ENCODE results near the gene TRIM32. TPM values are rescaled to one million over a fixed set of nuclear protein-coding genes. Genes with fewer than 3 reads are reported as not detected.

TRIM32 gene, protein sequence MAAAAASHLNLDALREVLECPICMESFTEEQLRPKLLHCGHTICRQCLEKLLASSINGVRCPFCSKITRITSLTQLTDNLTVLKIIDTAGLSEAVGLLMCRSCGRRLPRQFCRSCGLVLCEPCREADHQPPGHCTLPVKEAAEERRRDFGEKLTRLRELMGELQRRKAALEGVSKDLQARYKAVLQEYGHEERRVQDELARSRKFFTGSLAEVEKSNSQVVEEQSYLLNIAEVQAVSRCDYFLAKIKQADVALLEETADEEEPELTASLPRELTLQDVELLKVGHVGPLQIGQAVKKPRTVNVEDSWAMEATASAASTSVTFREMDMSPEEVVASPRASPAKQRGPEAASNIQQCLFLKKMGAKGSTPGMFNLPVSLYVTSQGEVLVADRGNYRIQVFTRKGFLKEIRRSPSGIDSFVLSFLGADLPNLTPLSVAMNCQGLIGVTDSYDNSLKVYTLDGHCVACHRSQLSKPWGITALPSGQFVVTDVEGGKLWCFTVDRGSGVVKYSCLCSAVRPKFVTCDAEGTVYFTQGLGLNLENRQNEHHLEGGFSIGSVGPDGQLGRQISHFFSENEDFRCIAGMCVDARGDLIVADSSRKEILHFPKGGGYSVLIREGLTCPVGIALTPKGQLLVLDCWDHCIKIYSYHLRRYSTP
- 26.5 TPM for total RNA-seq

GRCh38 chr9:116687074-116687753, at the start of gene TRIM32:
TSS of gene TRIM32 (plus strand) at chr9:116687305. CDS start at chr9:116697743, 10,438 bp downstream.

Data from diencephalon (tissue), 1 donor.